Activated T-helper 9 cell treated with anti-CD3 and anti-CD28 coated beads, Interleukin-2, amount 50 U/mL, for 16 hours (primary cell): ENCODE results near the gene ZHX3.

Source experiments
- DNase-seq: peaks from one replicate; pipeline ENCODE4 v3.0.0-alpha.2; 2020; ENCODE audit warnings: low read depth

ZHX3 gene

DNA sequence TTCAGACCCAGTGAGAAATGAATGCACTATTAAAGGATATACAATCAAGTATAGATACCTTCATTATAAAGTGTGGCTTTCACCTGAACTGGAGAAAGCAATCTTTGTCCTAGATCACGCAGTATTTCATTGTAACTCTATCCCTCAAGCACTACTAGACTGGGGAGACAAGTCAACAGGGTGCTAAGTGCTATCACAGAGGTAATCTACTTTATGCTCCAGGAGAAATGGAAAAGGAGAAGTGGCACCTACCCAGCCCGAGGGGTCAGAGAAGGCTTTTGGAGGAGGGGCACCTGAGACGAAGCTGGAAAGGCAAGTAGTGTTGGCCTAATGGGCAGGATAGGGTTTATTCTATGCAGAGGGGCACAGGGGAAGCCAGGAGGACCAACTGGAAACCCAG is 17.1 kb downstream of the ZHX3 start:
- DNase-seq: no peak

DNA sequence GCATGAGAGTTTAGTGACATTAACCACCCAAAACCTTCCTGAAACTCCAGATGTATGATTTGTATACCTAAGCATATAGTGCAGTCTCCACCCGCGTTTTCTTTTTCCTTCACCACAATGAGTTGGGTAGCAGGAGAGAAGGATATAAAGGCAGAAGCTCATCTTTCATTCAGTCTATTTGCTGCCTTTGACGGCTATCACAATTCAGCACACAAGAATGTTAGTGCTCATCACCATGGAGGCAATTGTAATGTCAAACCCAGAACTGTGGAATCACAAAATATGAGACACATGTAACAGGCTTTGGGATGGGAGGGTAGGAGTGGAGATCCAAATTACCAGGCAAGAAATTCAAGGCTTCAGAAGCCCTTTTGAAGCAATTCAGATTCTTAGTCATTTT is 17.6 kb downstream of the ZHX3 start:
- no peak for DNase-seq

DNA sequence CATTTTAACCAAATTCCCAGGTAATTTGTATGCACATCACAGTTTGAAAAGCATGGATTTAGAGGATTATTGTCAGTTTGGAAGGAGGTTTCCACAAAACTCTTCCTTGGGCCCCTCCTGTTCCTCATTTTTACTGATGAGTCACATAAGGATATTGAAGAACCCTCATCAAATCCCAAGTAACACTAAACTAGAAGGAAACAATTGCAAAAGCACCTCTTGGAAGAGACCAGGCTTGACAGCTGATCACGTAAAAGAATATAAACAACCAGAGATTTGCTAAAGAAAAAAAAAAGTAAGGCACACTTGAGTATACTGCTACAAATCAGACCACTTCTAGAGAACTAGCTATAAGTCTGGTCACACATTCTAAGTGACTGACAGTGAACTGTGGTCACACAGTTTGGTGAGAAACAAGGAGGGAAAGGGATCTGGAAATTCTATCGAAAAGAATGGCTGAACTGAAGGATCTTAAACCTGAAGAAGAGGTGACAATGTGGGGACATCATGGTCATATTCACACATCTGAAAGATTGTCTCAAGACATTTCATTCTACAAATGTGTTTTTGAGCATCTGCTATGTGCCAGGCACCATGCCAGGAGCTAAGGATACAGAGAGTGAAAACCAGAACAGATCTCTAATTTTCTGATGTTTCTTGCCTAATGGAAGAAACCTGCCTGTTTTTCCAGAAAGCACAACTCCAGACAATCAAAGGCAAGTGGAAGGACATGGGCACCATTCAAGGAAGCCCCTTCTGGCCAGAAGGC is 24.1 kb downstream of the ZHX3 start:
- DNase-seq: no peak

DNA sequence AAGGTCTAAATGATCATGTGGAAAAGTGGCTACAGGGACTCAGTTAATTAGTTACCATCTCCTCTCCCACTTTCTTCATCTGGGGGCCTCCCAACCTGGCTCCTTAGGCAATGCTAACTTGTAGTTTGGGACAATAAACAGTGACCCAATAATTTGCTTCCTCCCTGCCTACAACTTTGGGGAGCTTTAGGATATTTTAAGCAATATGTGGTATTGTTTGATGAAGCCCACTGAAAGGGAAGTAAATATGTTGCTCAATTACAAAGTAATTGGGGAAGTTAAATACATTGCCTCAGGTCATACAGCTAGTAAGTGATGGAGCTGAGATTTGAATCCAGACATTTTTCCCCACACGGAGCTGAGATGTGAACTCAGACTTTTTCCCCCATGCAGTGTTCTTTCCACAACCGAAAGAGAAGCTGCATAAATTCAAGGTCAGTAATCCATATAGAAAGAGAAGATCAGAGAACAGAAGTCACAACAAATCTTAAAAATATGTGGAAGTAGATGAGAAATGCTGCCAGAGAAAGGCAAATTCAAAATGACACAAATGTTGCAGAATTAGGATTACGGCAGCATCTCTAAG is 26.6 kb downstream of the ZHX3 start:
- DNase-seq: no peak

DNA sequence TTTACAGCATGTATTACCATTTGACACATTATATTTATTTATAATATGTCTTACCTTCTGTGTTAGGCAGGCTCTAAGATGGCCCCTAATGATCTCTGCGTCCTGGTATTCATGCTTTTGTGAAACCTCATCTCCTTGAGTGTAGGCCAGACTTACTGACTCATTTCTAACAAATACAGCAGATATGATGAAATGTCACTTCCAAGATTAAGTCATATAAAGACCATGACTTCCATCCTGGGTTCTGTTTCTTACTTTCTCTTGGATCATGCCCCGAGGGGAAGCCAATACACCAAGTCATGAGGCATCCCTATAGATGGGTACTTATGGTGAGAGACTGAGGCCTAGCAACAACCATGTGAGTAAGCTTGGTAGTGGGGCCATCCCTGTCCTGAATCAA is 30.2 kb downstream of the ZHX3 start:
- DNase-seq: no peak

DNA sequence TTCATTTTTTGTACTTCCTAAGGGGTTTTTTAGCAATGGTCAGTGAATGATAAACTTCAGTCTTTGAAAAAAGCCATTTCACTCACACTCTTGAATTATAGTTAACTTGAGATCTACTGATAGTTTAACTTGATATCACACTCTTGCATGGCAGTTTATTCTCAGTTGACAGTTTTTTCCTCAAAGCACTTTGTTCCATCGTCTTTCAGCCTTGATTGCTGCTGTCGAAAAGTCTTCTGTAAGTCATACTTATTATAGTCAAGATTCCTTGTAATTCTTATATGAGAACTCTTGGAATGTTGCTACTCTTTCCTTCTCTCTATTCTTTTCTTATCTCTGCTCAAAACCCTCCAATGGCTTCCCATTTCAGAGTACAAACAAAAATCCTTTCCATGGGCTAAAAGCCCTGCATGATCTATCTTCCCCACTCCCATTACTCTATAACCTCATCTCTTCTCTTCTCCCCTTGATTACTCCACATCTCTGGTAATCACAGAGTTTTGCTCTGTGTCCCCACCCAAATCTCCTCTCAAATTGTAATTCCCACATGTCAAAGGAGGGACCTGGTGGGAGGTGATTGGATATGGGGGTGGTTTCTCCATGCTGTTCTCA is 31.2 kb downstream of the ZHX3 start:
- DNase-seq: no peak

DNA sequence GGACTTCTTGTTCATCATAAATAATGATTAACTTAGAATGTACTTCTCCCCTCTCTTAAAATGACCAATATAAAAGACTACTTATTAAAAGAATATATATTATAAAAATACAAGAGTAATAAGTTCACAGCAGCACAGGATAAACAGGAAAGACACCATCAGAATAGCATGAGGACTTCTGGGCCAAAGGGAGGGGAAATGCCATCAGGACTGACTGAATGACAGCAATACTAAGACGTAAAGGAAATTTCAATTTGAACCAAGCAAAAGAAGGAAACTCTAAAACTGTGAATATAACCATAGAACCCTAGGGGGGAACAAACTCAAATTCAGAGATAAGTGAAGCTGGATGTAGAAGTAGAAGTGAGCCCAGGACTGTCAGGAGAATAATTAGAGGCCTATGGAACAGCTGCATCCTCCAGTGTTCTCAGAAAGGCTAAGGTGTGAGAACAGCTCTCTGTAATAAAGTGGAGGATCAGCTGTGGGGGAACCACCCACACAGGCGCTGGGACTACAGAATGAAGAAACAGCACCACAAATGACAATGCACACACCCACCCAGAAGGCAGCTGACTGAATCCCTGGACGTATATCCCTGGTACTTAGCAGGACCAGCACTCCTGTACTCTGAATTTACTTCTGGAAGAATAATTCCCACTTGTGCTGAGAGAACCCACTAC is 37.8 kb downstream of the ZHX3 start:
- DNase-seq: no peak

DNA sequence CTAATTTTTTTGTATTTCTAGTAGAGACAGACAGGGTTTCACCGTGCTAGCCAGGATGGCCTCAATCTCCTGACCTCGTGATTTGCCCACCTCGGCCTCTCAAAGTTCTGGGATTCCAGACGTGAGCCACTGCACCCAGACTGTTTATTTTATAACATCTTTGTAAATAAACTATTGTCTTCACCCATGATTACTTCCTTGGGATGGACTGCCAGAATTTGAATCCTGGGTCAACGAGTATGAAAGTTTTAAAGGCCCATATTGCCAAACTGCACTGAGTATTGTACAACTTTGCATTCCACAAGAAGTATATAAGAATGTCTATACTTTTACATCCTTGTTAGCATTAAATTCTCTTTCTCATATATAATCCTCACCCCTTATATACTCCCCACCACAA is 38.6 kb downstream of the ZHX3 start:
- DNase-seq: no peak

DNA sequence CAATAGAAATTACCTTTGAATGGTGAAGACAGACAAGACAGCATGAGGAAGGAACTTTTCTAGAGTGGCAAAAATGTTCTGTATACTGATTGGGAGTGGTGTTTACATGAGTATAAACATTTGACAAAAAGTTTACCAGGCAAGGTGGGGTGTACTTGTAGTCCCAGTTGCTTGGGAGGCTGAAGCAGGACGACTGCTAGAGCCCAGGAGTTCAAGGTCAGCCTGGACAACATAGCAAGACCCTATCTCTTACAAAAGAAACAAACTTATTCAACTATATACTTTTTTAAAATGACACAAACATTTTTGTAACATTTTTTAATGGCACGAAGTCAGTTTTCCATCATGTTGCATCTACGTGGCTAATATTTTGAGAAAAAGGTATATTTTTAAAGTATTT is 40.5 kb downstream of the ZHX3 start:
- no peak for DNase-seq

DNA sequence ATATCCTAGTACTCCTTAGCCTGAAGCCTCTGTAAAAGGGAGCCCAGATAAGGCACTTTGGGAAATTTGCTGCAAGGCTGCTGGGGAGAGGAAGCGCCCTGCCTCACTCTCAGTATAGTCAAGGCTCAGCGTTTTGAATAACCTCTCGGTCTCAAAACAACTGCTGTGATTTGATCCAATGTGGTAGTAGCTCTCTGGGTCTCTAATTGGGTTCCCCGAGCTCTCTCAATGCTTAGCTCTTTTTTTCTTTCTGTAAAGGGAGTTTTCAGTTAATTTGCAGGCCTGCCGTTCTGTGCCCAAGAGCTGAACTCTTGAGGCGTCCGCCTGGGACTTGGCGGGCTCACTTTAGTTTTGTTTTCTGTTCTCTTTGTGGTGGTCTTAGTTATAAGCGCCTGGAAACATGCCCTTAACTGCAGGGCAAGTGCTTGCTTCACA is 41.2 kb downstream of the ZHX3 start:
- DNase-seq: no peak

DNA sequence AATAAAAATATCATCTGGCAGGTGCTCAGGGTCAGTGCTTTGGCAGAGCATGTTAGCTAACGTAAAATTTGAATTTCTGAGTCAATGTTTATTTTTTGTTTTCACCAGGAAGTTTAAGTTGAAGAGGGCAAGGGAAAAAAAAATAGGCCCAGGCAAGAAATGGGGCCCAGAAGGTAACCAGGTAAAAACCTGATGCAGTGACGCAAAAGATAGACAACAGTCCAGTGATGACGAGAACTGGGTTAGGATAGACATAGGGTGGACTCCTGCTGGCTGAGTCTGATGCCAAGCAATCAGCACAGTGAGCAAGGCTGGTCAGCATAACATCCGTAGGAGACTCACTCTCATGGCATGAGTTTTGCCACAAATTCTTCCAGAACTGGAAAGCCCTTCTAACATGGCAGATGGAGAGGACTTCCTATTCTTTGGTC is 42.2 kb downstream of the ZHX3 start:
- no peak for DNase-seq

DNA sequence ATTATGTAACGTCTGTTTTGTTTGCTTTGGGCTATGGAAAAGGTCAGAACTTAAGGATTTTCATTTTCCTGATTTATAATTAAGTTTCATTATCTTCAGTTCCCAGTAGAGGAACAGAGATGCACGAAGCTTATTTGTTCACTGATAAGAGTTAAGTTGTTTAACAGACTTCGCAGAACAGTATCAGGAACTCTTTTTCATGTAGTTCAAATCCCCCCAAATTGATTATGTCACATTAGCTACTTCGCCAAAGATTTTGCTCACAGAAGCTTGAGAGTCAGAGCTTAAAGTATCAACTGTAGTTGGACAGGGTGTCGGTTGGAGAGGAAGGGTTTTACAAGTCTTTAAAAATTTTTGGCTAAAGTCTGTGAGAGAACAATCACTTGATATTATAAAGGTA is 43.4 kb downstream of the ZHX3 start:
- no peak for DNase-seq

DNA sequence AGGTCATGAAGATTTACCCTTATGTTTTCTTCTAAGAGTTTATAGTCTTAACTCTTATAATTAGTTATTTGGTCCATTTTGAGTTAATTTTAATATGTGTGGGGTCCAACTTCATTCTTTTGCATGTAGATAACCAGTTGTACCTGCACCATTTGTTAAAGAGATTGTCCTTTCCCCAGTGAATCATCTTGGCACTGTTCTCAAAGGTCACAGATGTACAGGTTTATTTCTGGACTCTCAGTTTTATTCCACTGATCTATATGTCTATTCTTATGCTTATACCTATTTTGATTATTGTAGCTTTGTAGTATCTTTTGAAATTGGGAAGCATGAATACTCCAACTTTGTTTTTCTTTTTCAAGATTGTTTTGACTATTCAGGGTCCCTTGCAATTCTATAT is 44.1 kb downstream of the ZHX3 start:
- no peak for DNase-seq

DNA sequence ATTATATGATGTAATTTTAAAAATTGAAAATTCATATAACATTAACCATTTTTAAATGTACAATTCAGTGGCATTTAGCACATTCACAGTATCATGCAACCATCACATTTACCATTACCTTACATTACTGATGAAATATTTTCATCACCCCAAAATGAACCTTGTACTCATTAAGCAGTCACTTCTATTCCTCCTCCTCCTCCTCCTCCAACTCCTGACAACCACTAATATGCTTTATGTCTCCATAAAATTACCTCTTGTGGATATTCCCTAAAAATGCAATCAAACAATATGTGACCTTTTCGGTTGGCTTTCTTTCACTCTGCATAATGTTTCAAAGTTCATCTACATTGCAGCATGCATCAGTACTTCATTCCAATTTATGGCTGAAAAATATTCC is 45.2 kb downstream of the ZHX3 start:
- no peak for DNase-seq

DNA sequence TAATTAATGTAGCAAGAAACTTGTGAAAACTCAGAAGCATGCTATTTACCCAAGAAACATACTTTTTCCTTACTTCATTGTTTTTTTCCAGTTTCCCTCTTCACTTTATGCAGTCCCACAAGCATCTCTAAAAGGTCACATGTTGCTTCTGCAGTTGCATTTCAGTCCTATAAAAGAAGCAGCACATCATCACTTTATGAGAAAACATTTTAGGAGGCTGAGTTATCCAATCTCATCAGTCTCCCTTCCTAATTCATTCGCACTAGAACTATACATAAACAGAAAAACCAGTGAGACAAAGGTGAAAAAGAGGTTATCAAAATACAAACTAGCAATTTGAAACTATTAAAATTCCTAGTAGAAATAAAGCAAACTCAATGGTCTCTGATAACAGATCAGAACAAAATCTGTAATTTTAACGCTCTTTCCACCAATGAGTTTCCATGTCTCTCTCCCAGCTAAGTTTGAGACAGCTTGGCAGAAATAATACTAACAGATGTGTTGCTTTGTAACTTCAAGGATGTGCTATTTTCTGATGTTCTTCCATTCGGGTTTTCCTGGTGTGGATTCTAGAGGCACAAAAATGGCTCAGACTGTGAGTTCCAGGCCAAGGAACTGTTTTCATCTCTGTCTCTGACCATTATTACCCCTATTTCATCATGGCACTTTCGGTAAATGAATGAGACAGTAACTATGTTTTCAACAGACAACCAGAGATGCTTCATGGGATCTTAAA is 48.4 kb downstream of the ZHX3 start:
- no peak for DNase-seq

DNA sequence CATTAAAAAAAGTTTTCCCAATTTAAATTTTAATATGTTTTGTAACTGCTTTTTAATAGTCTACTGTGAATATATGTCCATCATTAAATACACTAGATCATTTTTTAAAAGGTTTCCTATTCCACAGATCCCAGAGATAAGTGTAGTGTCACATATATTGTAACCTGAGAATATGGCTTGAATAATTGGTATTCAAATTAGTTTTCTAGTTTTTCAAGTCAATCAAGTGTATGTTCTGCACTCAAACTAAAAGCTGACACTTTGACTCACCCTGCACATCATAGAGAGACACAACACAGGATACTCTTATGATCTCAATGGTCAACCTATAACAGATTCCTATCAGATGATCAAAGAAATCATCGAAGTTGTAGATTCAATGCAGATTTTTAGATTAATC is 49.1 kb downstream of the ZHX3 start:
- DNase-seq: no peak

DNA sequence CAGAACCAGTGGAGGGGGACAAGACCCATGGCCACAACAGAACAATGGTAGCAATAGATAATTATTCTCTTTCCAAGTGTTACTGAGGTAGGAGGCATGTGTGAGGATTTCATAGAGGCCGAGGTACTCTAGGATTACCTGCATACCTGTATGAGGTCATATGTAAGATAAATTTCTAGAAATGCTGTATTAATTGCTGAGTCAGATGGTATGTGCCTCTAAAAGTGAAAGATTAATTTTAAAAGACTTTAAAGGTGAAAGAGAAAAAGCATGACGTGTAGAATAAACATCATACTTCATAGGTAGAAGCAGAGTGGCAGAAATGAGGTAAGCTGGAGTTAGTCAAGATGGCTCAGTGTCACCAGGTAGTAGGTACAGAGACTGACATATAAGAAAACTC is 51.6 kb downstream of the ZHX3 start:
- DNase-seq: no peak

DNA sequence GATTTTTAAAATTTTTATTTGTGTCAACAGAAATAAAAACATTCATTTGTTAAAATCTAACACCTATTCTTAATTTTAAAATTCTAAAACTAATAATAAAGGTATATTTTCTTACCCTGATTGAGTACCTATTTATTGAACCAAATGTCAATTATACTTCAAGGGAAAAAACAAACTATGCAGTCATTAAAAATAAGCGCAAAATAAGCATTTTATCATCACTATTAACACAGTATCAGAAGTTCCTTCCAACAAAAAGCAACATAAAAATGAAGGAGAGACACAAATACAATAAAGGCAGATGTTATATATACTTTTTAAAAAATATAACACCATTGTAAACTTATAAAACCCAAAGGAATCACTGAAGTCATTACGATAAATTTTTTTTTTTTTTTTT is 52.7 kb downstream of the ZHX3 start:
- DNase-seq: no peak

DNA sequence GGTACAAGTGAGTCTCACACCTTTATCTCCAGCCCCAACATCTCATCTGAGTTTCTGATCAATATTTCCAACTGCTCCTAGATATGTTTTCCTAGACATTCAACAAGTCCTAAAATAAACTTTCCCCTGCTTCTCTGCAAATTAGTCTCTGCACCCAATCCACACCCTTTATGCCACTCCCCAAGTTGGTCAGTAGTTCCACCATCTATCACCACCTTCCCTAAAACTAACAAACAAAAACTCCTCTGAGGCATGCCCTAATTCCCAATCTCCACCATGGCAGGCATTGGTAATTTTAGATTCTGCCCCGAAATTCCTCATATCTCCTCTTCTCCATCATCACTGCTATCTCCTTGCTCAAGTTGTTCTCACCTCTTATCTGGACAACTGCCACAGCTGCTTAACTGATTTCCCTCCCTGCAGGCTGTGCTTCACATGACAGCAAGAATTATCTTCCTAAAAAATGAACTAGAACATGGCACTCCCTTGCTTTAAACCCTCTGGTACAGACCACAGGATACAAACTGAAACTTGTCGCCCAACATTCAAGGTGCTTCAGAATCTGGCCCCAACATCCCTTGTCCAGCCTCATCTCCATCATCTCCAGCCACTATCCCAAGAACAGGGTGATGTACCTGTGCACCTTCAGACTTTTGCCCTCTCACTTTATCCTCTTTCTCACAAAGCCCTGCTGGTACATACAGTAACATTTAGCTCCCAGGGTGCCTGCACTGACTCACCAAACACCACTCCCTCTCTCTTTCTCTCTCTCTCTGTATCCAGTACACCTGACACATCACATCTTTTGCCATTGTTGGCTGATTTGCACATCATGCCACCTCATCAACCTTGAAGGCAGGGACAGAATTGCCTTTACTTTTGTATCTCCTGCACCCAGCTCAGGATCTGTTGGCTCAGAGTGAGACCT is 55.5 kb downstream of the ZHX3 start:
- DNase-seq: no peak

DNA sequence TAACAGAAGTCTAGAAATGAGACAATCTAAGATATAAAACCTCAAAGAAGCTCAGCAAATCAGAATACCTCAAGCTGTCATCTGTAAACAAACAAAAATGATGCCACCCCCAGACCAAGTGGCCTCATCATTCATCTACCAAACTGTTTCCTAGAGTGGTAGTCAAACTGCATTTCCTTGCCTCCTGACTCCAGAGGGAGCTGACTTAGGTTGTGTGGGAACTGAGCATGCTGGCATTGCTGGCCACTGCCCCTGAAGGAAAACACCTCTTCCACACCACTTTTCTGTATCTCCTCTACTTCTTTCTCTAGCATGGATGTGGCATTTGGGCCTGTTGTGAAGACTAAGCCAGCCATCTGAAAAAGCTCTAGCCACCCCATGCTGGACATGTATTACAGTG is 56.3 kb downstream of the ZHX3 start:
- no peak for DNase-seq

DNA sequence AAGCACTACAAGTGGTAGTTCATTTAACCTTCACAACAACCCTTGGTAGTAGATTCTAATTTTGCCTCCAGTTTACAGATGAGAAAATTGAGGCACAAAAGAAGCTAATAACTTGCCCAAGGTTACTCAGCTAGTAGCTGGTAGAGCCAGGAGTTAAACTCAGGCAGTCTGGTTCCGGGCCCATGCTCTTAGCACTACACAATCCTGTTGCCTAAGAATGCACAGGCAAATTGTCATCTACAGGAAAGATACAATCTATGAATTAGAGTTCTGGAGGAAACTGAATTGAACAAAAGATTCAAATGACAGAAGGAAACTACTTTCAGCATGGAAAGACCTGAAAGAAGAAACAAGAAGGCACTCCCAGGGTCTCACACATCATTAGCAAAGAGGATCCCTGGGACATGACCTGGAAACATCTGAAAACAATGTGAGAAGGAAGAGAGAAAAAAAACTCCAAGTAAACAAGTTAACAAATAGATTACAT is 56.8 kb downstream of the ZHX3 start:
- DNase-seq: no peak
